WTC11 (cell line): Measurements from ENCODE around the gene LATS2. TPM values are rescaled to one million over a fixed set of nuclear protein-coding genes. Genes with fewer than 3 reads are reported as not detected.

Experiments
- ATAC-seq: fragments of 200-7000 bp; cut with Tn5 transposase; 2 replicates; pipeline ENCODE4 v1.10.0; 2021; ENCODE audit warnings: mild to moderate bottlenecking, moderate library complexity
- CTCF ChIA-PET: fragments of 300-600 bp; sonication (Branson Sonifier 250); formaldehyde crosslinking; loops from one replicate; lab custom pipeline; 2021; ENCODE audit warnings: antibody characterized with exemption; lab: Charles Lee
- POLR2A ChIA-PET: fragments of 350-600 bp; sonication (Branson Sonifier 250); formaldehyde crosslinking; loops from one replicate; lab custom pipeline; 2021; ENCODE audit warnings: antibody characterized with exemption; lab: Charles Lee
- DNase-seq: peaks from one replicate; pipeline ENCODE4 v3.0.0; 2021; ENCODE audit warnings: low spot score
- H3K27ac Mint-ChIP-seq: 2 replicates; pipeline ENCODE4 v1.8.0; 2021; ENCODE audit warnings: mixed read lengths
- H3K27me3 Mint-ChIP-seq: 2 replicates; pipeline ENCODE4 v1.8.0; 2021; ENCODE audit warnings: low read depth, mild to moderate bottlenecking, moderate library complexity, mixed read lengths
- H3K36me3 Mint-ChIP-seq: 2 replicates; pipeline ENCODE4 v1.8.0; 2021; ENCODE audit warnings: mixed read lengths
- H3K4me1 Mint-ChIP-seq: 2 replicates; pipeline ENCODE4 v1.8.0; 2022; ENCODE audit warnings: mixed read lengths
- H3K4me3 Mint-ChIP-seq: 2 replicates; pipeline ENCODE4 v1.8.0; 2021; ENCODE audit warnings: mild to moderate bottlenecking, moderate library complexity, mixed read lengths
- H3K9me3 Mint-ChIP-seq: 2 replicates; pipeline ENCODE4 v1.8.0; 2021; ENCODE audit warnings: mixed read lengths
- AFF4 ChIP-seq: sonication (generic); formaldehyde crosslinking; IDR thresholded peaks from 2 replicates; pipeline ENCODE4 v1.8.1; 2023; ENCODE audit warnings: mild to moderate bottlenecking, missing genetic modification reagents, borderline replicate concordance
- ARID4B ChIP-seq: sonication (generic); formaldehyde crosslinking; IDR thresholded peaks from 2 replicates; pipeline ENCODE4 v1.8.0; 2023; ENCODE audit warnings: missing genetic modification reagents, mild to moderate bottlenecking, borderline replicate concordance
- CTCF ChIP-seq: fragments of 200-600 bp; IDR thresholded peaks from 2 replicates; pipeline ENCODE4 v1.8.0; 2022; ENCODE audit warnings: antibody characterized with exemption
- FOXP1 ChIP-seq: sonication (generic); formaldehyde crosslinking; IDR thresholded peaks from 2 replicates; pipeline ENCODE4 v1.8.0; 2022; ENCODE audit warnings: missing genetic modification reagents, mild to moderate bottlenecking, moderate library complexity, borderline replicate concordance
- FOXP4 ChIP-seq: sonication (generic); formaldehyde crosslinking; IDR thresholded peaks from 2 replicates; pipeline ENCODE4 v1.8.0; 2022; ENCODE audit warnings: mild to moderate bottlenecking, missing genetic modification reagents
- NR1H2 ChIP-seq: sonication (generic); formaldehyde crosslinking; IDR thresholded peaks from 2 replicates; pipeline ENCODE4 v1.9.0; 2021; ENCODE audit warnings: mild to moderate bottlenecking, moderate library complexity, missing genetic modification reagents
- SMAD3 ChIP-seq: sonication (generic); formaldehyde crosslinking; IDR thresholded peaks from 2 replicates; pipeline ENCODE4 v1.8.0; 2022; ENCODE audit warnings: missing genetic modification reagents, mild to moderate bottlenecking, borderline replicate concordance
- SOX15 ChIP-seq: fragments of 250-450 bp; sonication (Bioruptor Pico); IDR thresholded peaks from 2 replicates; pipeline ENCODE4 v1.9.0; 2021; ENCODE audit warnings: mild to moderate bottlenecking
- STAT6 ChIP-seq: sonication (generic); formaldehyde crosslinking; conservative IDR thresholded peaks from 2 replicates; pipeline ENCODE4 v1.8.1; 2023; ENCODE audit warnings: mild to moderate bottlenecking, low read depth, missing genetic modification reagents, moderate library complexity
- TEAD4 ChIP-seq: sonication (generic); formaldehyde crosslinking; IDR thresholded peaks from 2 replicates; pipeline ENCODE4 v1.8.0; 2022; ENCODE audit warnings: mild to moderate bottlenecking, missing genetic modification reagents
- ZNF138 ChIP-seq: sonication (generic); formaldehyde crosslinking; conservative IDR thresholded peaks from 2 replicates; pipeline ENCODE4 v1.8.1; 2022; ENCODE audit warnings: mild to moderate bottlenecking, moderate library complexity, missing genetic modification reagents
- ZNF532 ChIP-seq: fragments of 250-450 bp; sonication (Bioruptor Pico); IDR thresholded peaks from 2 replicates; pipeline ENCODE4 v1.9.0; 2021; ENCODE audit warnings: mild to moderate bottlenecking, borderline replicate concordance
- ZNF671 ChIP-seq: fragments of 250-450 bp; sonication (Bioruptor Pico); IDR thresholded peaks from 2 replicates; pipeline ENCODE4 v1.8.0; 2021; ENCODE audit warnings: mild to moderate bottlenecking
- total RNA-seq: library from RNA; stranded (reverse); gene quantifications from 3 replicates; pipeline ENCODE4 v1.2.3, GENCODE V29; 2021

Gene LATS2
- total RNA-seq, 1 experiment from 2014 or later, result 28.9 TPM

- H3K36me3 Mint-ChIP-seq, result peaks cover 5% of the 10 kb centered on the region
- no peak overlapping the region for H3K27ac Mint-ChIP-seq
- CTCF ChIA-PET, result no interaction called here
- peaks cover 34% of the 10 kb centered on the region for H3K4me1 Mint-ChIP-seq
- POLR2A ChIA-PET, result interaction anchor here (1.0 kb wide), 1 partner anchor 145 kb away, joined by 4 read pairs; the partner anchor contains the start of genes MRPL57 and SKA3
- H3K27me3 Mint-ChIP-seq, result no peaks in the 10 kb centered on the region
- peaks cover 4% of the 10 kb centered on the region; the same call in 1 of the 2 replicates for H3K9me3 Mint-ChIP-seq
- ATAC-seq, result no peak
- no peak overlapping the region for H3K4me3 Mint-ChIP-seq
- no peak for DNase-seq
- TF ChIP-seq ZNF138 (CRISPR knock-in tag) (no peak), TEAD4 (CRISPR knock-in tag) (no peak), NR1H2 (no peak), CTCF (no peak), FOXP1 (CRISPR knock-in tag) (no peak), STAT6 (CRISPR knock-in tag) (no peak), SMAD3 (CRISPR knock-in tag) (no peak), FOXP4 (CRISPR knock-in tag) (no peak), SOX15 (CRISPR knock-in tag) (no peak), ZNF671 (no peak), ARID4B (no peak), ZNF532 (CRISPR knock-in tag) (no peak), AFF4 (CRISPR knock-in tag) (no peak)
Measured at GRCh38 chr13:21031594-21032275, 29.7 kb downstream of the LATS2 start.
